ENCODE measurements around the gene STAM. TPM values are rescaled to one million over a fixed set of nuclear protein-coding genes. Genes with fewer than 3 reads are reported as not detected.

The STAM gene
- 38.1 and 54.4 TPM in 2 replicates for total RNA-seq (2013; cell fraction: nucleolus; rRNA removed)
- total RNA-seq (2014; rRNA removed) (11.1 and 11.5 TPM in 2 replicates), total RNA-seq (2014; rRNA removed; fragmentation: Illumina TruSeq; extraction: Trizol) (14.7 and 15.1 TPM in 2 replicates), total RNA-seq (2021) (11.3 and 14.2 TPM in 2 replicates), polyA plus RNA-seq (2011; rRNA removed) (15.9 and 18.9 TPM in 2 replicates), polyA plus RNA-seq (2014; fragmentation: Illumina TruSeq; extraction: Trizol) (15.5 and 16.0 TPM in 2 replicates), polyA plus RNA-seq (2014; fragmentation: Nextera tagmentation; extraction: Ambion mirVana) (1 to 10 TPM; 8.8 to 9.6 TPM), polyA plus RNA-seq (2014; rRNA removed) (9.3 and 9.7 TPM in 2 replicates), polyA plus RNA-seq (2016; fragmentation: Nextera tagmentation; extraction: Ambion mirVana) (10 to 100 TPM; 14.6 to 15.8 TPM), polyA minus RNA-seq (2011; rRNA and poly(A)+ RNA removed) (22.8 and 23.9 TPM in 2 replicates), Bru-seq, nascent RNA (percentile 93 among the genes with signal in this experiment), BruChase-seq, experiment 1, labeled RNA remaining after a 6-hour chase (percentile 81 among the genes with signal in this experiment), BruChase-seq, experiment 2, labeled RNA remaining after a 2-hour chase (percentile 89 among the genes with signal in this experiment)
- 4.3 TPM for polyA plus RNA-seq (2011; ENCODE audit: low read depth)
- polyA plus RNA-seq (2011; cell fraction: cytosol; rRNA removed) = 10.7 and 12.0 TPM in 2 replicates
- polyA plus RNA-seq (2011; cell fraction: nucleus; rRNA removed) = 16.1 and 18.4 TPM in 2 replicates
- polyA plus RNA-seq (2012) = 6.6 and 7.8 TPM in 2 replicates
- 7.8 and 11.0 TPM in 2 replicates for polyA minus RNA-seq (2011; cell fraction: cytosol; rRNA and poly(A)+ RNA removed)
- 40.3 and 44.4 TPM in 2 replicates for polyA minus RNA-seq (2011; cell fraction: nucleus; rRNA and poly(A)+ RNA removed)
- long read RNA-seq, experiment 1, transcript STAM-202 (14 exons, 2,972 nt) = major isoform, 12 of 15 reads
- long read RNA-seq, experiment 1, partial matches to known transcripts = 0 of 15 reads
- long read RNA-seq, experiment 1, other reads (novel, unspliced or antisense) = 3 of 15 reads
- long read RNA-seq, experiment 2, transcript STAM-202 (14 exons, 2,972 nt) = major isoform, 41 of 61 reads
- long read RNA-seq, experiment 2, partial matches to known transcripts = 15 of 61 reads
- long read RNA-seq, experiment 2, other reads (novel, unspliced or antisense) = 5 of 61 reads

DNA sequence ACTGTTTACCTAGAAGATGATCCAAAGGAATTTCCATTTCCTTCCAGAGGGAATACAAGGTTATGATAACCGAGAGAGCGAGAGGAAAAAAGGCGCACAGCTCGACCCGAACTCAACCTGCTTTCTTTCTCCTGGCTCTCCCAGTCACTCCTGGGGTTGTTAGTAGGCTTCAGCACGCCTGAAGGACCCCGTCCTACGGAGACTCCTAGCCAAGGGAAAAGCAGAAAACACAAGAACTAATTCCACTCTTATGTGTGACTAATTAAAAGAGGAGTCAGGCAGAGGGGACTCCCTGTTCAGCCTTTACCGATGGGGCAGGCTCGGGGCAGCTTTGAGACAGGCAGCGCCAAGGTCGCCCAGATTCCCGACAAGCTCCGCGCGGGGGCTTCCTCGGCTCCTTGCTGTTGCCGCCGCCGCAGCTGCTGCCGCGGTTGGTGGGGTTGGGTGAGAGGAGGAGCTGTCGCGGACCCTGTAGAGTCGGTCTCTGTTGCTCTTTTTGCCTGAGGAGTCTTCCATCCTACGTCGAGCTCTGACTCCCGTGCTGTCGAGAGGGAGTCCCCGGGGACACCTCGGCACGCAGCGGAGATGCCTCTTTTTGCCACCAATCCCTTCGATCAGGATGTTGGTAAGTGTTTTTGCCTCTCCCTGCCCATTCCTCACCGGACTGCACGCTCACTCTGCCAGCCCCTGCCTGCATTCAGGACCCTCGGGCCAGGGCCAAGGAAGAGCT lies at the start of gene STAM:
Gene STAM, plus strand, starts transcription at position 397 of the 730 bp plus-strand sequence. Its CDS starts 189 bp downstream, at position 586.
- CTCF ChIA-PET = interaction anchor here (0.6 to 4.0 kb wide), 13 partner anchors 9 to 100 kb away, joined by 3 to 12 read pairs (median 4); no protein-coding TSS in a partner anchor
- DNase-seq (ENCODE audit: low read depth, low spot score) = peak; percentile 81
- H4K20me1 ChIP-seq (ENCODE audit: control insufficient read depth, insufficient read depth) = no peaks in the 10 kb centered on the region
- peaks cover 2% of the 10 kb centered on the region; the same call in 2 of the 3 replicates for H3K9me3 ChIP-seq (replicated peaks; ENCODE audit: control insufficient read depth, insufficient read depth, low read length)
- SMC1A ChIA-PET (ENCODE audit: uncharacterized antibody, unreplicated experiment) = interaction anchor here (0.7 to 6.1 kb wide), 22 partner anchors 10 to 209 kb away, joined by 3 to 63 read pairs (median 6); partner anchors contain the start of gene HACD1
- peak within 1 kb of the TSS; percentile 86 for H3K4me2 ChIP-seq (ENCODE audit: control insufficient read depth, insufficient read depth)
- H3K27ac ChIP-seq (ENCODE audit: control insufficient read depth, insufficient read depth) = peak within 1 kb of the TSS; percentile 99
- H2AFZ ChIP-seq (ENCODE audit: control insufficient read depth, low read depth, low read length) = peak within 1 kb of the TSS; percentile 99
- intact Hi-C loops (cut with micrococcal nuclease; ENCODE audit: unreplicated experiment) = loop anchor here (1.0 kb wide), 1 partner anchor 40 kb away; no protein-coding TSS in a partner anchor
- peak within 1 kb of the TSS; percentile 96 for H3K4me3 ChIP-seq
- under 1% methylated on average over 35 of the region's 37 CpGs for WGBS (ENCODE audit: insufficient coverage, insufficient replicate concordance, low lambda C conversion rate, missing lambda C conversion rate)
- FAIRE-seq = peak; percentile 61
- no peaks in the 10 kb centered on the region for H3K27me3 ChIP-seq (replicated peaks in 1 of 2; ENCODE audit: control insufficient read depth in 2 of 2, insufficient read depth in 2 of 2, low read length in 1 of 2)
- peaks cover 5% of the 10 kb centered on the region; the same call in 1 of the 2 replicates for H3K4me1 ChIP-seq (ENCODE audit: control insufficient read depth, insufficient read depth, low read length)
- RAD21 ChIA-PET (ENCODE audit: unreplicated experiment) = interaction anchor here (0.6 to 2.4 kb wide), 16 partner anchors 9 to 829 kb away, joined by 3 to 14 read pairs (median 4); no protein-coding TSS in a partner anchor
- peaks cover 67% of the 10 kb centered on the region for H3K79me2 ChIP-seq (ENCODE audit: control insufficient read depth, insufficient read depth, low read length)
- POLR2A ChIA-PET = interaction anchor here (0.6 to 2.1 kb wide), 11 partner anchors 9 to 1494 kb away, joined by 3 to 9 read pairs (median 4); no protein-coding TSS in a partner anchor
- no TSS peak for BruUV-seq (replicated peaks)
- H3K36me3 ChIP-seq (ENCODE audit: control insufficient read depth in 2 of 2, insufficient read depth in 2 of 2, low read length in 1 of 2) = 0 out of 4 replicates have a peak, but pooled peaks cover 0 to 4% of the 10 kb centered on the region in 2 experiments
- in situ Hi-C loops (cut with MboI) = no loop called here
- peak; percentile 88 for ATAC-seq
- peak within 1 kb of the TSS; percentile 97 for H3K9ac ChIP-seq (ENCODE audit: control insufficient read depth, insufficient read depth, low read length)
- TF ChIP-seq RB1 (IDR thresholded peaks at IDR 0.05; ENCODE audit: borderline replicate concordance) (peak; percentile 83; the same call in 1 of the 2 replicates), STAT1 (conservative IDR thresholded peaks at IDR 0.05) (peak; percentile 89), SPI1 (IDR thresholded peaks at IDR 0.05; ENCODE audit: borderline replicate concordance, insufficient read depth, low read depth, low read length) (peak; percentile 49; the same call in 1 of the 2 replicates), LARP7 (IDR thresholded peaks at IDR 0.05) (no peak; the same call in 1 of the 2 replicates), SIX5 (IDR thresholded peaks at IDR 0.05; ENCODE audit: low read depth, low read length, severe bottlenecking) (peak; percentile 28), KDM1A (IDR thresholded peaks at IDR 0.05; ENCODE audit: borderline replicate concordance) (no peak), SMAD5 (IDR thresholded peaks at IDR 0.05; ENCODE audit: low read depth) (peak; percentile 66), MEF2B (IDR thresholded peaks at IDR 0.05; ENCODE audit: partially characterized antibody, poor library complexity, severe bottlenecking) (peak; percentile 81), TAF1 (IDR thresholded peaks at IDR 0.05; ENCODE audit: borderline replicate concordance, low read depth, low read length) (peak; percentile 75), CREM (IDR thresholded peaks at IDR 0.05; ENCODE audit: low read depth) (peak; percentile 48; the same call in 1 of the 2 replicates), MTA2 (IDR thresholded peaks at IDR 0.05; ENCODE audit: low read depth) (0 out of 2 replicates have a peak, but pooled peaks have one; percentile 10), ZNF592 (IDR thresholded peaks at IDR 0.05) (peak; percentile 91), ZNF24 (IDR thresholded peaks at IDR 0.05) (0 out of 2 replicates have a peak, but pooled peaks have one; percentile 26)
